ENCODE data around the gene DNAJB5. TPM values are rescaled to one million over a fixed set of nuclear protein-coding genes. Genes with fewer than 3 reads are reported as not detected.

Gene DNAJB5
- total RNA-seq, 1 experiment from 2014 or later = 13.0 TPM

GRCh38 chr9:34962546-34962945 is 27.0 kb upstream of the DNAJB5 start:
- H3K27me3 ChIP-seq (replicated peaks; ENCODE audit: insufficient read depth, low read depth, low read length, poor library complexity) = peaks cover 63% of the 10 kb centered on the region
- intact Hi-C loops (cut with micrococcal nuclease; ENCODE audit: unreplicated experiment) = no loop called here
- CTCF ChIA-PET = interaction anchor here (0.6 to 0.7 kb wide), 2 partner anchors 21 to 32 kb away, joined by 3 read pairs; no protein-coding TSS in a partner anchor

GRCh38 chr9:34963552-34963951 is 26.0 kb upstream of the DNAJB5 start:
- H3K9me3 ChIP-seq (ENCODE audit: low read depth, low read length, poor library complexity, severe bottlenecking) = no peaks in the 10 kb centered on the region
- ChIA-PET POLR2A (ENCODE audit: low non-redundant PET) (no interaction called here), CTCF (no interaction called here)
- no peak overlapping the region for H3K27ac ChIP-seq (ENCODE audit: low read depth, low read length, poor library complexity, severe bottlenecking)
- intact Hi-C loops (cut with micrococcal nuclease; ENCODE audit: unreplicated experiment) = no loop called here
- H3K36me3 ChIP-seq (ENCODE audit: insufficient read depth, low read length, poor library complexity, severe bottlenecking) = no peaks in the 10 kb centered on the region
- TF ChIP-seq CTCF (conservative IDR thresholded peaks at IDR 0.05; ENCODE audit: low read depth, low read length) (no peak), EZH2 (IDR thresholded peaks at IDR 0.05; ENCODE audit: borderline replicate concordance, low read depth, low read length, poor library complexity, severe bottlenecking) (no peak)
- BruUV-seq (replicated peaks) = no TSS peak
- no peak overlapping the region for H3K4me3 ChIP-seq (ENCODE audit: low read depth, low read length, poor library complexity, severe bottlenecking)
- H3K27me3 ChIP-seq (replicated peaks; ENCODE audit: insufficient read depth, low read depth, low read length, poor library complexity) = peaks cover 68% of the 10 kb centered on the region
- DNase-seq (ENCODE audit: low spot score) = no peak
- no peaks in the 10 kb centered on the region for H3K4me1 ChIP-seq (ENCODE audit: insufficient read depth, low read length, poor library complexity, severe bottlenecking)

More at GRCh38 chr9:34962546-34962945, 27.0 kb upstream of the DNAJB5 start:
- POLR2A ChIA-PET (ENCODE audit: low non-redundant PET) = no interaction called here
- no peak overlapping the region for H3K27ac ChIP-seq (ENCODE audit: low read depth, low read length, poor library complexity, severe bottlenecking)
- TF ChIP-seq CTCF (conservative IDR thresholded peaks at IDR 0.05; ENCODE audit: low read depth, low read length) = no peak
- DNase-seq (ENCODE audit: low spot score) = no peak
- H3K4me3 ChIP-seq (ENCODE audit: low read depth, low read length, poor library complexity, severe bottlenecking) = no peak overlapping the region
- BruUV-seq (replicated peaks) = no TSS peak
- no peaks in the 10 kb centered on the region for H3K4me1 ChIP-seq (ENCODE audit: insufficient read depth, low read length, poor library complexity, severe bottlenecking)
- H3K36me3 ChIP-seq (ENCODE audit: insufficient read depth, low read length, poor library complexity, severe bottlenecking) = no peaks in the 10 kb centered on the region
- H3K9me3 ChIP-seq (ENCODE audit: low read depth, low read length, poor library complexity, severe bottlenecking) = no peaks in the 10 kb centered on the region

- Histone ChIP-seq H3K36me3 (ENCODE audit: insufficient read depth, low read length, poor library complexity, severe bottlenecking) (no peaks in the 10 kb centered on the region), H3K27me3 (replicated peaks; ENCODE audit: insufficient read depth, low read depth, low read length, poor library complexity) (peaks cover 62% of the 10 kb centered on the region), H3K4me1 (ENCODE audit: insufficient read depth, low read length, poor library complexity, severe bottlenecking) (no peaks in the 10 kb centered on the region), H3K9me3 (ENCODE audit: low read depth, low read length, poor library complexity, severe bottlenecking) (no peaks in the 10 kb centered on the region), H3K27ac (ENCODE audit: low read depth, low read length, poor library complexity, severe bottlenecking) (no peak overlapping the region), H3K4me3 (ENCODE audit: low read depth, low read length, poor library complexity, severe bottlenecking) (no peak overlapping the region)
- no peak for DNase-seq (ENCODE audit: low spot score)
- intact Hi-C loops (cut with micrococcal nuclease; ENCODE audit: unreplicated experiment) = no loop called here
- CTCF ChIA-PET = no interaction called here
- no TSS peak for BruUV-seq (replicated peaks)
- POLR2A ChIA-PET (ENCODE audit: low non-redundant PET) = no interaction called here
- no peak for TF ChIP-seq EZH2 (IDR thresholded peaks at IDR 0.05; ENCODE audit: borderline replicate concordance, low read depth, low read length, poor library complexity, severe bottlenecking)
These were observed 25.1 kb upstream of the DNAJB5 start for GRCh38 chr9:34964458-34964857.

- H3K9me3 ChIP-seq (ENCODE audit: low read depth, low read length, poor library complexity, severe bottlenecking) = no peaks in the 10 kb centered on the region
- peaks cover 22% of the 10 kb centered on the region for H3K27me3 ChIP-seq (replicated peaks; ENCODE audit: insufficient read depth, low read depth, low read length, poor library complexity)
- ChIA-PET POLR2A (ENCODE audit: low non-redundant PET) (no interaction called here), CTCF (no interaction called here)
- H3K4me3 ChIP-seq (ENCODE audit: low read depth, low read length, poor library complexity, severe bottlenecking) = no peak overlapping the region
- TF ChIP-seq EZH2 (IDR thresholded peaks at IDR 0.05; ENCODE audit: borderline replicate concordance, low read depth, low read length, poor library complexity, severe bottlenecking) (no peak), CTCF (conservative IDR thresholded peaks at IDR 0.05; ENCODE audit: low read depth, low read length) (no peak)
- intact Hi-C loops (cut with micrococcal nuclease; ENCODE audit: unreplicated experiment) = no loop called here
- no peaks in the 10 kb centered on the region for H3K4me1 ChIP-seq (ENCODE audit: insufficient read depth, low read length, poor library complexity, severe bottlenecking)
- no TSS peak for BruUV-seq (replicated peaks)
- no peaks in the 10 kb centered on the region for H3K36me3 ChIP-seq (ENCODE audit: insufficient read depth, low read length, poor library complexity, severe bottlenecking)
- DNase-seq (ENCODE audit: low spot score) = no peak
- H3K27ac ChIP-seq (ENCODE audit: low read depth, low read length, poor library complexity, severe bottlenecking) = no peak overlapping the region
These were observed 18.3 kb upstream of the DNAJB5 start for GRCh38 chr9:34971146-34971811.
